ENCODE data around the gene PNO1.

PNO1 gene

GRCh38 chr2:68200157-68200787 is 42.6 kb downstream of the PNO1 start:
- no peak for DNase-seq (ENCODE audit: low spot score)
- TF ChIP-seq, protein P1, sequence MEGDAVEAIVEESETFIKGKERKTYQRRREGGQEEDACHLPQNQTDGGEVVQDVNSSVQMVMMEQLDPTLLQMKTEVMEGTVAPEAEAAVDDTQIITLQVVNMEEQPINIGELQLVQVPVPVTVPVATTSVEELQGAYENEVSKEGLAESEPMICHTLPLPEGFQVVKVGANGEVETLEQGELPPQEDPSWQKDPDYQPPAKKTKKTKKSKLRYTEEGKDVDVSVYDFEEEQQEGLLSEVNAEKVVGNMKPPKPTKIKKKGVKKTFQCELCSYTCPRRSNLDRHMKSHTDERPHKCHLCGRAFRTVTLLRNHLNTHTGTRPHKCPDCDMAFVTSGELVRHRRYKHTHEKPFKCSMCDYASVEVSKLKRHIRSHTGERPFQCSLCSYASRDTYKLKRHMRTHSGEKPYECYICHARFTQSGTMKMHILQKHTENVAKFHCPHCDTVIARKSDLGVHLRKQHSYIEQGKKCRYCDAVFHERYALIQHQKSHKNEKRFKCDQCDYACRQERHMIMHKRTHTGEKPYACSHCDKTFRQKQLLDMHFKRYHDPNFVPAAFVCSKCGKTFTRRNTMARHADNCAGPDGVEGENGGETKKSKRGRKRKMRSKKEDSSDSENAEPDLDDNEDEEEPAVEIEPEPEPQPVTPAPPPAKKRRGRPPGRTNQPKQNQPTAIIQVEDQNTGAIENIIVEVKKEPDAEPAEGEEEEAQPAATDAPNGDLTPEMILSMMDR (IDR thresholded peaks at IDR 0.05; ENCODE audit: extremely low read depth, insufficient read depth, missing control alignments) = no peak
- in situ Hi-C loops (cut with MboI; ENCODE audit: low pct_unique_long_range_greater_than_20kb, low sequenced_read_pairs, unreplicated experiment) = no loop called here

GRCh38 chr2:68203587-68203986 is 45.9 kb downstream of the PNO1 start:
- peak; percentile 77 for DNase-seq (ENCODE audit: low spot score)
- in situ Hi-C loops (cut with MboI; ENCODE audit: low pct_unique_long_range_greater_than_20kb, low sequenced_read_pairs, unreplicated experiment) = no loop called here
- TF ChIP-seq, protein P1 (IDR thresholded peaks at IDR 0.05; ENCODE audit: extremely low read depth, insufficient read depth, missing control alignments) = no peak

DNA sequence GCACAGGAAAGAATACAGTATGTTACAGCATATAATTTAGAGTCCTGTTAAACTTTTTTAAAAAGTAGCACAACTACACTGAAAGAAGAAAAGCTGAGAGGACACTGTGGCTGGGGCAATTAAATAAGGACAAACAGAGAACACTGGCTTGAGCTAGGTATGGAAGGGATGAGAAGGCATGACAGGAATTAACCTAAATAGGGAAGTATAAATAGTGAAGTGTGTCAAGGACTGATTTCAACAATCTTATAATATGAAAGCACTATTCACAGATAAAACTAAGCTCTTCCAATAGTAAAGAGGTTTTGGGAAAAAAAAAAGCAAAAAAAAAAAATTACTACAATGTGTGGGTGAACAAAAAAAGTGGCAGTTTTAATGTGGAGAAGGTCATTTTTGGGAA is 49.1 kb downstream of the PNO1 start:
- no peak for DNase-seq (ENCODE audit: low spot score)
- TF ChIP-seq, protein P1 (IDR thresholded peaks at IDR 0.05; ENCODE audit: extremely low read depth, insufficient read depth, missing control alignments) = no peak
- in situ Hi-C loops (cut with MboI; ENCODE audit: low pct_unique_long_range_greater_than_20kb, low sequenced_read_pairs, unreplicated experiment) = no loop called here

GRCh38 chr2:68214381-68214780 is 56.7 kb downstream of the PNO1 start:
- TF ChIP-seq, protein P1 (IDR thresholded peaks at IDR 0.05; ENCODE audit: extremely low read depth, insufficient read depth, missing control alignments) = no peak
- in situ Hi-C loops (cut with MboI; ENCODE audit: low pct_unique_long_range_greater_than_20kb, low sequenced_read_pairs, unreplicated experiment) = no loop called here

DNA sequence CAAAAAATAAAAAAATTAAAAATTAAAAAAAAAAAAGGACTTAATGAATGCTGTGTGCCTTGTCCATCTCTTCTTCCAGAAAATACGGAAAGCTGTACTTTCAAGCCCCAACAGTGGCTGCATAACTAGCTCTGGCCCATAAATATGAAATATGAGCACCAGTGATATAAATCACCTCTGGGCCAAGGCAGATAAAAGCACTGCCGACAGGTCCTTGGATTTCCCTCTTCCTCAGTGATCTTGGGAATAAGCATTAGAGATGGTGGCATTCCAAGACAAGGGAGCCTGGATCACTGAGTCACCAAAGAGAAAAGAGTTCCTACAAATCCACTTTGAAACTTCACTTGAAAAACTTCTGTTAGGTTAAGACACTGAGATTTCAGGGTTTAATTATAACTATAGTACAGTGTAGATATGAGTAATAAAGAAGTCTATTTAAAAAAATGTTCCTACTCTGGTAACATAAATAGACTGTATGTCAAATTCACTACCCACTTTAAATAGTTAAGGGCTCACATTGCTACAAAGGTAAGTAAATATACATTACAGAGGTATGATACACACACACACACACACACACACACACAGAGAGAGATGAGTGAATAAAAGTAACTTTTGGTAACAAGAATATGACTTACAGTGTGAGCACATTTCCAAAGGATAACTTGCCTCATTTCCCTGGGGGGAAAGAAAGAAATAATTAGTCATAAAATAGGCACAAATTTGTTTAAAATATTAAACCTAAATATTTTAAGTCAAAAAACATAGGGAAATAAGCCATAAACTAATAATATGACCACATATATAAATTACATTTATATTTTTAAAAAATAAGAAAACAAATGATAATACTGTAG is 59.0 kb downstream of the PNO1 start:
- no peak for DNase-seq (ENCODE audit: low spot score)
- in situ Hi-C loops (cut with MboI; ENCODE audit: low pct_unique_long_range_greater_than_20kb, low sequenced_read_pairs, unreplicated experiment) = no loop called here
- TF ChIP-seq, protein P1 (IDR thresholded peaks at IDR 0.05; ENCODE audit: extremely low read depth, insufficient read depth, missing control alignments) = no peak

More at GRCh38 chr2:68214381-68214780, 56.7 kb downstream of the PNO1 start:
- no peak for DNase-seq (ENCODE audit: low spot score)

GRCh38 chr2:68217729-68218128 is 60.0 kb downstream of the PNO1 start:
- no peak for DNase-seq (ENCODE audit: low spot score)
- TF ChIP-seq, protein P1 (IDR thresholded peaks at IDR 0.05; ENCODE audit: extremely low read depth, insufficient read depth, missing control alignments) = no peak
- in situ Hi-C loops (cut with MboI; ENCODE audit: low pct_unique_long_range_greater_than_20kb, low sequenced_read_pairs, unreplicated experiment) = no loop called here
